HG03045 (cell line): ENCODE data around the gene JMY.
"Not testable (repeated sequence)": the region's sequence is repeated elsewhere in the genome, so short reads cannot be mapped to it uniquely, and the experiment has no call there.

ENCODE experiments used
- ATAC-seq: cut with Tn5 transposase; IDR thresholded peaks from one replicate; pipeline ENCODE4 v1.9.1; 2021; ENCODE audit warnings: mild to moderate bottlenecking, moderate library complexity; ENCODE audit not compliant: unreplicated experiment

The JMY gene

GRCh38 chr5:79236362-79236969 lies 535 bp downstream of the JMY start:
- ATAC-seq = peak; percentile 31

GRCh38 chr5:79236970-79237739 lies 1.2 kb downstream of the JMY start:
- ATAC-seq = peak; percentile 25

- no peak for ATAC-seq
Measured at GRCh38 chr5:79237740-79238560, 2.0 kb downstream of the JMY start.

- ATAC-seq = no peak
Measured at GRCh38 chr5:79240561-79240960, 4.6 kb downstream of the JMY start.

GRCh38 chr5:79241535-79241979 lies 5.6 kb downstream of the JMY start:
- ATAC-seq = no peak

- no peak for ATAC-seq
Measured at GRCh38 chr5:79242242-79243039, 6.5 kb downstream of the JMY start.

GRCh38 chr5:79243224-79243623 lies 7.3 kb downstream of the JMY start:
- no peak for ATAC-seq

GRCh38 chr5:79254067-79254466 lies 18.1 kb downstream of the JMY start:
- not testable (repeated sequence) for ATAC-seq

- peak; percentile 75 for ATAC-seq
Measured at GRCh38 chr5:79255786-79256557, 20.0 kb downstream of the JMY start.

- no peak for ATAC-seq
Measured at GRCh38 chr5:79256563-79256962, 20.6 kb downstream of the JMY start.

GRCh38 chr5:79257314-79257713 lies 21.4 kb downstream of the JMY start:
- no peak for ATAC-seq

- ATAC-seq = no peak
Measured at GRCh38 chr5:79258801-79259200, 22.9 kb downstream of the JMY start.

GRCh38 chr5:79259383-79259782 lies 23.5 kb downstream of the JMY start:
- ATAC-seq = no peak

GRCh38 chr5:79259810-79260209 lies 23.9 kb downstream of the JMY start:
- ATAC-seq = no peak

- ATAC-seq = no peak
Measured at GRCh38 chr5:79261897-79262296, 26.0 kb downstream of the JMY start.

GRCh38 chr5:79263290-79263689 lies 27.4 kb downstream of the JMY start:
- no peak for ATAC-seq

- no peak for ATAC-seq
Measured at GRCh38 chr5:79267180-79267579, 31.2 kb downstream of the JMY start.

GRCh38 chr5:79269733-79270166 lies 33.8 kb downstream of the JMY start:
- no peak for ATAC-seq

GRCh38 chr5:79273341-79273740 lies 37.4 kb downstream of the JMY start:
- ATAC-seq = no peak

GRCh38 chr5:79284846-79285245 lies 48.9 kb downstream of the JMY start:
- ATAC-seq = no peak
